ENCODE results near the gene NFIB. TPM values are rescaled to one million over a fixed set of nuclear protein-coding genes. Genes with fewer than 3 reads are reported as not detected.

The NFIB gene
- polyA plus RNA-seq, 3 donors, result not detected

DNA sequence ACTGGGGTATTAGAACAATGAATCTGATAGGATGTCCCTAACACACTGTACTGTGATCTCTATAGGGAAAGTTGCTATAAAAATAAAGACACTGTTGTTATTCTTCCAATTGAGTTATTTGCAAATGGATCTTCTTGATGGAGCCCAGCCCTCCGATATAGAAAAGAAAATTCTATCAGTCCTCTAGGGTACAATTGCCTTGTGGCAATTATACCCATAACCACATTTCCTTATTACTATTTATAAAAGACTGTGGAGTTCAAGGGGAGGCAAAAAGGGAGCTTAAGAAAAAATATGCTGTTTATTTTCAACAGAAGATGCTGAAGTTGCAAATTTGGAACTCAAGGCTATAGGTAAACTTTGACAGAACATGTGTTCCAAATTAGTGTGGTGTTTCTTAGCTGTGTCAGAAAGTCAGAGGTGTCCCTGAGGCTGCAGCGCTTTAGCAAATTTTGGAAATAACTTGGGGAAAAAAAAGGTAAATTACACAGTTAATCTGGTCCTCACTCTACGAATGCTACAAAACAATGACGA lies 116.5 kb downstream of the NFIB start:
- Histone ChIP-seq H3K4me3 (replicated peaks in 1 of 3; ENCODE audit: low read depth in 2 of 3, low read length in 3 of 3) (no peak overlapping the region), H3K27ac (ENCODE audit: low read depth in 1 of 2, low read length in 2 of 2) (no peak overlapping the region), H3K36me3 (replicated peaks in 1 of 2; ENCODE audit: control insufficient read depth in 1 of 2, insufficient read depth in 2 of 2, low read length in 2 of 2) (no peaks in the 10 kb centered on the region), H3K9ac (ENCODE audit: insufficient read depth, low read length, poor library complexity, severe bottlenecking) (no peak overlapping the region), H3K27me3 (ENCODE audit: control insufficient read depth in 2 of 2, insufficient read depth in 2 of 2, low read length in 2 of 2) (no peaks in the 10 kb centered on the region), H4K20me1 (ENCODE audit: insufficient read depth, low read length) (no peaks in the 10 kb centered on the region), H3K4me1 (ENCODE audit: control insufficient read depth in 1 of 2, insufficient read depth in 2 of 2, low read length in 2 of 2) (no peaks in the 10 kb centered on the region), H3K79me2 (ENCODE audit: insufficient read depth, low read length) (no peaks in the 10 kb centered on the region), H2AFZ (ENCODE audit: insufficient read depth, low read depth, low read length, poor library complexity, severe bottlenecking) (no peak overlapping the region), H3K4me2 (replicated peaks; ENCODE audit: extremely low read depth, low read length, poor library complexity, severe bottlenecking) (no peak overlapping the region), H3K9me3 (replicated peaks in 1 of 2; ENCODE audit: control insufficient read depth in 1 of 2, insufficient read depth in 1 of 2, low read length in 2 of 2) (no peaks in the 10 kb centered on the region)
- Mint-ChIP-seq H3K4me1 (no peaks in the 10 kb centered on the region), H3K27ac (no peak overlapping the region), H3K36me3 (no peaks in the 10 kb centered on the region), H3K9me3 (peaks cover 0 to 2% (median 0%) of the 10 kb centered on the region in 7 donors), H3K4me3 (no peak overlapping the region), H3K27me3 (ENCODE audit: low read depth in 3 of 3) (no peaks in the 10 kb centered on the region)
- WGBS (ENCODE audit: insufficient coverage), result 93% methylated on average over 2 of the region's 4 CpGs
- DNase-seq, result no peak
- no peak for TF ChIP-seq CTCF (IDR thresholded peaks at IDR 0.05)
- intact Hi-C loops (cut with micrococcal nuclease), result no loop called here

DNA sequence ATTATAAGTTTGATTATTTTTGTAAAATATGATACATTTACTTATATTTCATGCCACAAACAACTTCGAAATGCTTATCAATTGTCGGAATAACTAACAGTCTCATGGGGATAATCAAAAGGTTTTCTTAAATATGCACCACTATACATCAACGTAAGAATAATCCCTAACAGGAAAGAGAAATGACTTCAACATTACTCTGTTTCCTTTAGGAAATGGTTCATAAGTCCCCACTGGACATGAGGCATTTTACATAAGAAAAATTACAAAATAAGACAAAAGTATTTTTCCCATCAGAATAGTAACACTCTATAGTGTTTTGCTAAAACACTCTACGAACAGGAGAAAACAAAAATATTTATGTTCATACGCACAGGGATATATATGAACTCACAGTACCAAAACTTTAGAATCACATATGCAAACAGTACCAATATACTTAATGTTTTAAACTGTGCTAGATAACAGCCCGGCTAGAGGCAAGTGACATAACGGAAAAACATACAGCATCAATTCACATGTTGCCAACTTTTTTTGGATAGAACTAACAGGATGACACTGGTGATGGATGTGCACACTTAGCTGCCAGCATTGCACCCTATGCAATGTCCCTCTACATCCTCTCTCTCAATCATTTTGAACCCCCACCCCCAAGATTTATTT lies 120.5 kb downstream of the NFIB start:
- H3K36me3 ChIP-seq (replicated peaks in 1 of 2; ENCODE audit: control insufficient read depth in 1 of 2, insufficient read depth in 2 of 2, low read length in 2 of 2), result no peaks in the 10 kb centered on the region
- 83% methylated on average over 2 of the region's 7 CpGs for WGBS (ENCODE audit: insufficient coverage)
- no peak for TF ChIP-seq CTCF (IDR thresholded peaks at IDR 0.05)
- no peaks in the 10 kb centered on the region for H3K27me3 Mint-ChIP-seq (ENCODE audit: low read depth in 3 of 3)
- H3K27me3 ChIP-seq (ENCODE audit: control insufficient read depth in 2 of 2, insufficient read depth in 2 of 2, low read length in 2 of 2), result no peaks in the 10 kb centered on the region
- H3K27ac ChIP-seq (ENCODE audit: low read depth in 1 of 2, low read length in 2 of 2), result no peak overlapping the region
- no peaks in the 10 kb centered on the region for H3K36me3 Mint-ChIP-seq
- intact Hi-C loops (cut with micrococcal nuclease), result no loop called here
- H3K4me1 ChIP-seq (ENCODE audit: control insufficient read depth in 1 of 2, insufficient read depth in 2 of 2, low read length in 2 of 2), result no peaks in the 10 kb centered on the region
- H3K9me3 ChIP-seq (replicated peaks in 1 of 2; ENCODE audit: control insufficient read depth in 1 of 2, insufficient read depth in 1 of 2, low read length in 2 of 2), result no peaks in the 10 kb centered on the region
- H3K4me3 ChIP-seq (replicated peaks in 1 of 3; ENCODE audit: low read depth in 2 of 3, low read length in 3 of 3), result no peak overlapping the region
- H3K79me2 ChIP-seq (ENCODE audit: insufficient read depth, low read length), result no peaks in the 10 kb centered on the region
- no peak overlapping the region for H3K4me3 Mint-ChIP-seq
- H4K20me1 ChIP-seq (ENCODE audit: insufficient read depth, low read length), result no peaks in the 10 kb centered on the region
- no peak overlapping the region for H3K4me2 ChIP-seq (replicated peaks; ENCODE audit: extremely low read depth, low read length, poor library complexity, severe bottlenecking)
- H3K9me3 Mint-ChIP-seq, result no peaks in the 10 kb centered on the region
- H3K9ac ChIP-seq (ENCODE audit: insufficient read depth, low read length, poor library complexity, severe bottlenecking), result no peak overlapping the region
- no peak for DNase-seq
- no peaks in the 10 kb centered on the region for H3K4me1 Mint-ChIP-seq
- H2AFZ ChIP-seq (ENCODE audit: insufficient read depth, low read depth, low read length, poor library complexity, severe bottlenecking), result no peak overlapping the region
- H3K27ac Mint-ChIP-seq, result no peak overlapping the region

Measured in CD14-positive monocyte (primary cell).